IMR-90 (cell line): ENCODE measurements around the gene ZNF728. TPM values are rescaled to one million over a fixed set of nuclear protein-coding genes. Genes with fewer than 3 reads are reported as not detected.

ENCODE experiments used
- ATAC-seq: fragments of 200-7000 bp; cut with Tn5 transposase; 2 replicates; pipeline ENCODE4 v1.9.1; 2020; ENCODE audit warnings: low read depth, mild to moderate bottlenecking, moderate library complexity
- Bru-seq: library from RNA; stranded (reverse); fragments of 400-500 nt; gene quantifications from one replicate; lab custom pipeline; 2021; lab: Mats Ljungman, UMichigan
- BruChase-seq, 2 experiments: library from RNA; stranded (reverse); fragments of 400-500 nt; gene quantifications; one replicate each; lab custom pipeline; 2021; lab: Mats Ljungman, UMichigan
- BruUV-seq: library from RNA; stranded (reverse); fragments of 400-500 nt; replicated peaks from 2 replicates; lab custom pipeline; 2021; lab: Mats Ljungman, UMichigan
- CTCF ChIA-PET: fragments of 300-600 bp; formaldehyde crosslinking; extraction: SDS; loops from one replicate; lab custom pipeline; 2021; ENCODE audit warnings: antibody characterized with exemption; lab: Yijun Ruan, JAX
- POLR2A ChIA-PET: fragments of 300-600 bp; sonication (Branson Sonifier 250); formaldehyde crosslinking; loops from one replicate; lab custom pipeline; 2022; ENCODE audit warnings: antibody characterized with exemption; ENCODE audit not compliant: unreplicated experiment; lab: Charles Lee
- DNase-seq: peaks from one replicate; pipeline ENCODE4 v3.0.0; 2013
- H2AFZ ChIP-seq: replicated peaks from 2 replicates; pipeline ENCODE3; 2013; ENCODE audit warnings: low read length, mild to moderate bottlenecking; ENCODE audit not compliant: poor library complexity
- H2AK5ac ChIP-seq: 2 replicates; pipeline ENCODE4 v1.6.1; 2013; ENCODE audit warnings: low read depth, low read length, inconsistent platforms
- H2AK9ac ChIP-seq: replicated peaks from 2 replicates; pipeline ENCODE3; 2013; ENCODE audit warnings: mild to moderate bottlenecking, low read depth, low read length, moderate library complexity; ENCODE audit not compliant: poor library complexity
- H2BK120ac ChIP-seq: 2 replicates; pipeline ENCODE4 v1.6.1; 2013; ENCODE audit warnings: low read depth, low read length, inconsistent platforms
- H2BK15ac ChIP-seq: 3 replicates; pipeline ENCODE4 v1.6.1; 2013; ENCODE audit warnings: low read depth, low read length, inconsistent platforms
- H2BK20ac ChIP-seq: 2 replicates; pipeline ENCODE4 v1.6.1; 2013; ENCODE audit warnings: low read depth, mild to moderate bottlenecking, inconsistent platforms, low read length, moderate library complexity
- H2BK5ac ChIP-seq: 2 replicates; pipeline ENCODE4 v1.6.1; 2013; ENCODE audit warnings: mild to moderate bottlenecking, low read depth, low read length, inconsistent platforms; ENCODE audit not compliant: poor library complexity, severe bottlenecking
- H3K14ac ChIP-seq: replicated peaks from 2 replicates; pipeline ENCODE4 v1.6.1; 2013; ENCODE audit warnings: low read depth, low read length, inconsistent platforms
- H3K18ac ChIP-seq: 2 replicates; pipeline ENCODE4 v1.6.1; 2013; ENCODE audit warnings: low read depth, low read length, control low read depth
- H3K23ac ChIP-seq: 2 replicates; pipeline ENCODE4 v1.6.1; 2013; ENCODE audit warnings: low read depth, low read length, inconsistent platforms
- H3K27ac ChIP-seq: 2 replicates; pipeline ENCODE4 v1.5.1; 2013; ENCODE audit warnings: mild to moderate bottlenecking, control low read depth, low read length; ENCODE audit not compliant: insufficient read depth
- H3K27me3 ChIP-seq: 2 replicates; pipeline ENCODE4 v1.6.1; 2013; ENCODE audit warnings: low read length; ENCODE audit not compliant: control insufficient read depth, insufficient read depth
- H3K36me3 ChIP-seq: 2 replicates; pipeline ENCODE4 v1.6.1; 2013; ENCODE audit warnings: low read length, mixed read lengths; ENCODE audit not compliant: control insufficient read depth, insufficient read depth
- H3K4ac ChIP-seq: 2 replicates; pipeline ENCODE4 v1.6.1; 2013; ENCODE audit warnings: low read depth, low read length, inconsistent platforms
- H3K4me1 ChIP-seq: 2 replicates; pipeline ENCODE4 v1.6.1; 2013; ENCODE audit warnings: low read length, mixed read lengths; ENCODE audit not compliant: control insufficient read depth, insufficient read depth
- H3K4me2 ChIP-seq: 2 replicates; pipeline ENCODE4 v1.6.1; 2013; ENCODE audit warnings: low read depth, mild to moderate bottlenecking, control low read depth, low read length, moderate library complexity
- H3K4me3 ChIP-seq: 2 replicates; pipeline ENCODE4 v1.5.1; 2013; ENCODE audit warnings: low read depth, mild to moderate bottlenecking, control low read depth, low read length, moderate library complexity; ENCODE audit not compliant: insufficient read depth
- H3K56ac ChIP-seq: 2 replicates; pipeline ENCODE4 v1.6.1; 2013; ENCODE audit warnings: low read length, inconsistent platforms; ENCODE audit not compliant: insufficient read depth; ENCODE audit errors: extremely low read depth
- H3K79me1 ChIP-seq, 2 experiments: 2 replicates each; pipeline ENCODE4 v1.6.1; 2013; ENCODE audit warnings: low read length in 2 of 2, inconsistent platforms in 1 of 2, low read depth in 1 of 2
- H3K9ac ChIP-seq: 2 replicates; pipeline ENCODE4 v1.6.1; 2013; ENCODE audit warnings: low read depth, low read length, control low read depth
- H3K9me1 ChIP-seq: 2 replicates; pipeline ENCODE4 v1.6.1; 2013; ENCODE audit warnings: low read length, inconsistent platforms; ENCODE audit not compliant: insufficient read depth
- H3K9me3 ChIP-seq: 2 replicates; pipeline ENCODE4 v1.6.1; 2013; ENCODE audit warnings: low read length; ENCODE audit not compliant: control insufficient read depth, insufficient read depth
- H4K20me1 ChIP-seq: 2 replicates; pipeline ENCODE4 v1.6.1; 2013; ENCODE audit warnings: low read length, inconsistent platforms; ENCODE audit not compliant: insufficient read depth
- H4K5ac ChIP-seq: 2 replicates; pipeline ENCODE4 v1.6.1; 2013; ENCODE audit warnings: mild to moderate bottlenecking, low read depth, low read length, control low read depth
- H4K8ac ChIP-seq, 2 experiments: 2 replicates each; pipeline ENCODE4 v1.6.1; 2013; ENCODE audit warnings: low read depth in 2 of 2, low read length in 2 of 2, control low read depth in 1 of 2, inconsistent platforms in 1 of 2
- H4K91ac ChIP-seq: 2 replicates; pipeline ENCODE4 v1.6.1; 2013; ENCODE audit warnings: low read depth, low read length, inconsistent platforms; ENCODE audit not compliant: insufficient read depth
- SMC3 ChIP-seq: fragments of 150-350 bp; IDR thresholded peaks from 2 replicates; pipeline ENCODE4 v1.6.1; 2016; ENCODE audit warnings: low read depth, mild to moderate bottlenecking, antibody characterized with exemption, low read length, moderate library complexity
- WGBS, 2 experiments: methylation state at CpG; one replicate each; pipeline versions ENCODE4 v1.1.5 to v1.1.7; 2013; ENCODE audit warnings: missing lambda C conversion rate in 2 of 2; ENCODE audit not compliant: insufficient read length in 1 of 2; ENCODE audit errors: extremely low coverage in 2 of 2; 5-methylcytosine and 5-hydroxymethylcytosine counted together
- dilution Hi-C: fragments of 300-500 bp; cut with HindIII; formaldehyde crosslinking; loops from one replicate; pipeline ENCODE4 v1.14.3; 2018; ENCODE audit warnings: low sequenced_read_pairs; ENCODE audit not compliant: unreplicated experiment
- in situ Hi-C: fragments of 300-500 bp; cut with MboI; formaldehyde crosslinking; loops from 3 replicates; pipeline ENCODE4 v1.14.3; 2019; ENCODE audit warnings: low sequenced_read_pairs, inconsistent platforms, mixed read lengths
- intact Hi-C: fragments of 100-400 bp; cut with micrococcal nuclease; formaldehyde crosslinking; loops from 2 replicates; pipeline ENCODE4 v1.10.0; 2022
- long read RNA-seq: library from polyadenylated mRNA; unstranded; transcript quantifications from one replicate; pipeline ENCODE4 v2.0.0, GENCODE V29; 2021; ENCODE audit not compliant: unreplicated experiment
- polyA plus RNA-seq, 3 experiments: library from polyadenylated mRNA; depleted of rRNA; stranded (reverse); fragments of >200 nt; gene quantifications; 2 replicates each; pipeline ENCODE4 v1.2.3, GENCODE V29; 2012; ENCODE audit warnings: low replicate concordance in 1 of 3
- total RNA-seq: library from RNA; depleted of rRNA; stranded (reverse); fragments of >200 nt; gene quantifications from 2 replicates; pipeline ENCODE4 v1.2.3, GENCODE V29; 2012; rRNA removed

The ZNF728 gene
- total RNA-seq (not detected in 2 replicates), polyA plus RNA-seq (2012; rRNA removed) (not detected in 2 replicates), Bru-seq, nascent RNA (percentile 21 among the genes with signal in this experiment), BruChase-seq, experiment 1, labeled RNA remaining after a 6-hour chase (percentile 8 among the genes with signal in this experiment), BruChase-seq, experiment 2, labeled RNA remaining after a 2-hour chase (percentile 10 among the genes with signal in this experiment)
- not detected in 2 replicates for polyA plus RNA-seq (2012; cell fraction: cytosol; rRNA removed)
- not detected in 2 replicates for polyA plus RNA-seq (2012; cell fraction: nucleus; rRNA removed; ENCODE audit: low replicate concordance)
- long read RNA-seq: 0 reads

GRCh38 chr19:23002690-23003422 lies at the start of gene ZNF728:
Gene ZNF728, minus strand, starts transcription at chr19:23003176. Its CDS starts 146 bp downstream, at chr19:23003030.
- peaks cover 17% of the 10 kb centered on the region for H3K9me3 ChIP-seq
- H2BK15ac ChIP-seq: no peak within 1 kb of the TSS
- no peak within 1 kb of the TSS for H3K23ac ChIP-seq
- no peak within 1 kb of the TSS for H2AFZ ChIP-seq
- H3K79me1 ChIP-seq: no peaks in the 10 kb centered on the region
- H2AK5ac ChIP-seq: no peak within 1 kb of the TSS
- no TSS peak for BruUV-seq
- no peak within 1 kb of the TSS for H3K56ac ChIP-seq
- no peak within 1 kb of the TSS for H3K27ac ChIP-seq
- no peak within 1 kb of the TSS for H3K4ac ChIP-seq
- H3K27me3 ChIP-seq: no peaks in the 10 kb centered on the region
- ATAC-seq (no peak), DNase-seq (no peak)
- H3K4me3 ChIP-seq: no peak within 1 kb of the TSS
- H2AK9ac ChIP-seq: no peak within 1 kb of the TSS
- no peak within 1 kb of the TSS for H2BK120ac ChIP-seq
- no peak within 1 kb of the TSS for H4K5ac ChIP-seq
- H2BK5ac ChIP-seq: no peak within 1 kb of the TSS
- no peak within 1 kb of the TSS for H4K91ac ChIP-seq
- no peak within 1 kb of the TSS for H4K8ac ChIP-seq
- CTCF ChIA-PET: no interaction called here
- no peaks in the 10 kb centered on the region for H3K36me3 ChIP-seq
- no peak within 1 kb of the TSS for H3K4me2 ChIP-seq
- 8% methylated on average over 9 of the region's 46 CpGs; no CpG with 5 or more reads in 1 of the 2 experiments for WGBS, 2 experiments
- dilution Hi-C loops (no loop called here), intact Hi-C loops (no loop called here), in situ Hi-C loops (no loop called here)
- no peaks in the 10 kb centered on the region for H4K20me1 ChIP-seq
- TF ChIP-seq SMC3: no peak
- no peaks in the 10 kb centered on the region for H3K4me1 ChIP-seq
- no peak within 1 kb of the TSS for H3K14ac ChIP-seq
- no peak within 1 kb of the TSS for H2BK20ac ChIP-seq
- no peak within 1 kb of the TSS for H3K18ac ChIP-seq
- POLR2A ChIA-PET: no interaction called here
- no peaks in the 10 kb centered on the region for H3K9me1 ChIP-seq
- H3K9ac ChIP-seq: no peak within 1 kb of the TSS
